K562 (cell line): ENCODE data around the gene TRPC4AP. TPM values are rescaled to one million over a fixed set of nuclear protein-coding genes. Genes with fewer than 3 reads are reported as not detected.

Source experiments
- ATAC-seq: fragments of 200-7000 bp; cut with Tn5 transposase; 3 replicates; pipeline ENCODE4 v1.9.1; 2020; ENCODE audit warnings: moderate library complexity
- BruUV-seq: library from RNA; stranded (reverse); fragments of 400-500 nt; replicated peaks from 2 replicates; lab custom pipeline; 2021; lab: Mats Ljungman, UMichigan
- CTCF ChIA-PET: fragments of 300-600 bp; formaldehyde crosslinking; extraction: SDS; loops from one replicate; lab custom pipeline; 2021; ENCODE audit warnings: low intra/inter-chr PET ratio; lab: Yijun Ruan, JAX
- POLR2A ChIA-PET: fragments of 300-600, 350-650 bp; sonication (Branson Sonifier 250); formaldehyde crosslinking; extraction: SDS; loops from one replicate; lab custom pipeline; 2021; ENCODE audit warnings: antibody characterized with exemption, inconsistent platforms; lab: Yijun Ruan, JAX
- DNase-seq, 4 experiments: peaks; one replicate each; pipeline versions ENCODE4 v3.0.0 to v3.0.0-alpha.2; 2011 to 2018; ENCODE audit warnings: low spot score in 3 of 4, mixed read lengths in 3 of 4; ENCODE audit errors: extremely low read depth in 1 of 4
- FAIRE-seq: peaks from 2 replicates; lab custom pipeline; 2011; peaks lifted over from hg19 to GRCh38; lab: Jason Lieb, UNC
- H2AFZ ChIP-seq: 2 replicates; pipeline ENCODE4 v1.6.0; 2011; ENCODE audit warnings: low read depth, low read length, control low read depth, inconsistent platforms
- H3K27ac ChIP-seq: fragments of 200-600 bp; 3 replicates; pipeline ENCODE4 v1.8.0; 2011; ENCODE audit warnings: low read depth, mild to moderate bottlenecking, control low read depth, inconsistent platforms, low read length, moderate library complexity, mixed read lengths; ENCODE audit errors: extremely low read depth
- H3K27me3 ChIP-seq, 2 experiments: fragments of 300-600 bp in 1 of 2; 2 replicates in 1 of 2; 3 replicates in 1 of 2; pipeline versions ENCODE4 v1.6.0 to v1.8.0; 2011; ENCODE audit warnings: inconsistent platforms in 2 of 2, low read length in 2 of 2, mild to moderate bottlenecking in 1 of 2, mixed read lengths in 1 of 2, moderate library complexity in 1 of 2; ENCODE audit not compliant: control insufficient read depth in 2 of 2, insufficient read depth in 2 of 2
- H3K36me3 ChIP-seq: fragments of 300-600 bp; 3 replicates; pipeline ENCODE4 v1.8.0; 2011; ENCODE audit warnings: mild to moderate bottlenecking, low read length, inconsistent platforms; ENCODE audit not compliant: control insufficient read depth, insufficient read depth
- H3K4me1 ChIP-seq, 2 experiments: fragments of 200-600 bp in 1 of 2; replicated peaks in 1 of 2; 2 replicates in 1 of 2; 3 replicates in 1 of 2; pipeline versions ENCODE4 v1.5.1 to v1.8.0; 2011; ENCODE audit warnings: inconsistent platforms in 2 of 2, low read length in 2 of 2, mild to moderate bottlenecking in 1 of 2, mixed read lengths in 1 of 2, moderate library complexity in 1 of 2; ENCODE audit not compliant: control insufficient read depth in 2 of 2, insufficient read depth in 2 of 2
- H3K4me2 ChIP-seq: 2 replicates; pipeline ENCODE4 v1.6.1; 2011; ENCODE audit warnings: low read length, control low read depth, inconsistent platforms, mixed read lengths; ENCODE audit not compliant: insufficient read depth
- H3K4me3 ChIP-seq: fragments of 200-600 bp; sonication (generic), shearing (Covaris generic); 2 replicates; pipeline ENCODE4 v1.5.1; 2016; ENCODE audit warnings: control low read depth, inconsistent platforms
- H3K79me2 ChIP-seq: fragments of 200-600 bp; 3 replicates; pipeline ENCODE4 v1.8.0; 2011; ENCODE audit warnings: low read length, inconsistent platforms; ENCODE audit not compliant: control insufficient read depth, insufficient read depth
- H3K9ac ChIP-seq, 2 experiments: 2 replicates each; pipeline versions ENCODE4 v1.6.0 to v1.6.1; 2011; ENCODE audit warnings: low read depth in 2 of 2, low read length in 2 of 2, control low read depth in 1 of 2, inconsistent platforms in 1 of 2, mild to moderate bottlenecking in 1 of 2, mixed read lengths in 1 of 2; ENCODE audit not compliant: insufficient read depth in 1 of 2
- H3K9me1 ChIP-seq: one replicate; pipeline ENCODE4 v1.6.0; 2011; ENCODE audit warnings: inconsistent platforms, mild to moderate bottlenecking, low read length, moderate library complexity; ENCODE audit not compliant: control insufficient read depth, insufficient read depth
- H3K9me3 ChIP-seq: replicated peaks from 2 replicates; pipeline ENCODE4 v1.5.1; 2011; ENCODE audit warnings: low read depth, low read length, inconsistent platforms; ENCODE audit not compliant: control insufficient read depth, insufficient read depth
- H4K20me1 ChIP-seq: replicated peaks from 2 replicates; pipeline ENCODE4 v1.6.1; 2011; ENCODE audit warnings: low read length, inconsistent platforms, mixed read lengths; ENCODE audit not compliant: control insufficient read depth, insufficient read depth
- AFF4 ChIP-seq: sonication (generic); formaldehyde crosslinking; IDR thresholded peaks from 2 replicates; pipeline ENCODE4 v1.8.0; 2023; ENCODE audit warnings: mild to moderate bottlenecking, missing genetic modification reagents
- ATF3 ChIP-seq, 2 experiments: fragments of 450-650 bp in 1 of 2; sonication (generic) in 1 of 2; formaldehyde crosslinking in 1 of 2; IDR thresholded peaks in 1 of 2; conservative IDR thresholded peaks in 1 of 2; 2 replicates each; pipeline versions ENCODE4 v1.6.1 to v1.8.1; 2016 to 2023; ENCODE audit warnings: mild to moderate bottlenecking in 2 of 2, moderate library complexity in 2 of 2, inconsistent platforms in 1 of 2, missing genetic modification reagents in 1 of 2
- CBX5 ChIP-seq: IDR thresholded peaks from 2 replicates; pipeline ENCODE4 v1.6.1; 2014; ENCODE audit warnings: low read depth, borderline replicate concordance
- CTCFL ChIP-seq: IDR thresholded peaks from 2 replicates; pipeline ENCODE4 v1.6.1; 2011; ENCODE audit warnings: borderline replicate concordance, low read depth, mild to moderate bottlenecking, moderate library complexity, low read length; ENCODE audit not compliant: insufficient read depth, poor library complexity, severe bottlenecking
- PRPF4 ChIP-seq: fragments of 200-400 bp; formaldehyde crosslinking; IDR thresholded peaks from one replicate; pipeline ENCODE4 v1.6.1; 2017; ENCODE audit warnings: low read length, low read depth, mild to moderate bottlenecking; ENCODE audit not compliant: insufficient read depth, poor library complexity, severe bottlenecking
- ZFP36 ChIP-seq: fragments of 150-350 bp; IDR thresholded peaks from 2 replicates; pipeline ENCODE4 v1.6.1; 2018; ENCODE audit warnings: low read length, low read depth; ENCODE audit not compliant: partially characterized antibody
- WGBS: fragments of 100-300 bp; shearing (Covaris generic); methylation state at CpG from one replicate; pipeline ENCODE4 v1.1.6; 2016; ENCODE audit warnings: low coverage, mixed read lengths; ENCODE audit not compliant: insufficient coverage; ENCODE audit errors: missing lambda C conversion rate; 5-methylcytosine and 5-hydroxymethylcytosine counted together
- in situ Hi-C: fragments of 300-500 bp; cut with MboI; formaldehyde crosslinking; loops from 4 replicates; pipeline ENCODE4 v1.15.0; 2018; ENCODE audit warnings: inconsistent platforms, mixed read lengths
- intact Hi-C: fragments of 100-400 bp; cut with micrococcal nuclease; formaldehyde crosslinking; loops from 2 replicates; pipeline ENCODE4 v1.14.2; 2022
- polyA plus RNA-seq, 8 experiments: library from polyadenylated mRNA; depleted of rRNA in 4 of 8; stranded (reverse) in 5 of 8; unstranded in 3 of 8; fragments of >200 nt; fragmentation: Nextera tagmentation in 2 of 8; fragmentation: Illumina TruSeq in 1 of 8; extraction: Ambion mirVana in 2 of 8; extraction: Trizol in 1 of 8; gene quantifications; 2 replicates each; pipeline versions ENCODE4 v1.2.1 to v1.2.3, GENCODE V29; 2011 to 2014; ENCODE audit warnings: inconsistent platforms in 1 of 8, missing spikeins in 1 of 8
- total RNA-seq, 7 experiments: library from RNA; depleted of rRNA in 6 of 7; stranded (reverse); fragments of >200 nt in 6 of 7; fragmentation: Illumina TruSeq in 2 of 7; extraction: Trizol in 2 of 7; gene quantifications; 2 replicates each; pipeline versions ENCODE4 v1.2.1 to v1.2.3, GENCODE V29; 2011 to 2021; ENCODE audit warnings: low replicate concordance in 1 of 7

The TRPC4AP gene
- total and polyA plus RNA-seq, 9 of the 15 experiments (the other 6 are each of a cell fraction or from before 2014, with no cell fraction given), result 2.3 to 70.3 (median 33.3) TPM

- Histone ChIP-seq H3K9ac (no peak overlapping the region), H3K9me1 (no peaks in the 10 kb centered on the region)
Measured at GRCh38 chr20:35134472-35134871, 41.9 kb upstream of the TRPC4AP start.

GRCh38 chr20:35133735-35134134, 41.1 kb upstream of the TRPC4AP start:
- Histone ChIP-seq H3K27ac (no peak overlapping the region), H3K4me2 (no peak overlapping the region), H3K4me1 (peaks cover 0 to 4% of the 10 kb centered on the region in 2 experiments; a peak in 2 of 5 replicates), H3K9me3 (no peaks in the 10 kb centered on the region), H3K79me2 (no peaks in the 10 kb centered on the region), H3K4me3 (no peak overlapping the region), H4K20me1 (no peaks in the 10 kb centered on the region), H3K9me1 (no peaks in the 10 kb centered on the region), H3K27me3 (no peaks in the 10 kb centered on the region), H2AFZ (no peak overlapping the region), H3K9ac (no peak overlapping the region), H3K36me3 (peaks cover 36% of the 10 kb centered on the region)
- in situ Hi-C loops, result loop anchor here (25.0 kb wide), 1 partner anchor 304 kb away; the partner anchor contains the start of gene GDF5
- POLR2A ChIA-PET, result interaction anchor here (0.8 to 1.9 kb wide), 3 partner anchors 11 to 17 kb away, joined by 3 to 9 read pairs (median 6); no protein-coding TSS in a partner anchor
- WGBS, result 81% methylated on average over 5 of the region's 5 CpGs
- DNase-seq (no peak), FAIRE-seq (no peak), ATAC-seq (no peak)
- BruUV-seq, result no TSS peak
- CTCF ChIA-PET, result no interaction called here
- intact Hi-C loops, result no loop called here
- TF ChIP-seq ZFP36 (peak; percentile 89), PRPF4 (no peak), CTCFL (no peak), AFF4 (CRISPR knock-in tag) (no peak)

More at GRCh38 chr20:35134472-35134871, 41.9 kb upstream of the TRPC4AP start:
- Histone ChIP-seq H3K9me3 (no peaks in the 10 kb centered on the region), H2AFZ (no peak overlapping the region), H3K36me3 (peaks cover 36% of the 10 kb centered on the region), H3K27ac (no peak overlapping the region), H4K20me1 (no peaks in the 10 kb centered on the region), H3K4me2 (no peak overlapping the region), H3K27me3 (no peaks in the 10 kb centered on the region), H3K4me1 (peaks cover 0 to 4% of the 10 kb centered on the region in 2 experiments; a peak in 2 of 5 replicates), H3K79me2 (no peaks in the 10 kb centered on the region), H3K4me3 (no peak overlapping the region)
- no peak for FAIRE-seq
- intact Hi-C loops (no loop called here), in situ Hi-C loops (loop anchor here (25.0 kb wide), 1 partner anchor 303 kb away; the partner anchor contains the start of gene GDF5)
- no peak for ATAC-seq
- ChIA-PET CTCF (no interaction called here), POLR2A (interaction anchor here (1.8 to 1.9 kb wide), 2 partner anchors 12 to 18 kb away, joined by 6 to 9 read pairs; no protein-coding TSS in a partner anchor)
- TF ChIP-seq CBX5 (no peak), ATF3 (IDR thresholded peaks at IDR 0.05) (no peak), ATF3 (CRISPR knock-in tag; conservative IDR thresholded peaks at IDR 0.05) (no peak)
- 87% methylated on average over 9 of the region's 9 CpGs for WGBS
- no peak for DNase-seq
- no TSS peak for BruUV-seq
